Epidermal melanocyte (primary cell): ENCODE data around the gene NES.
"Not testable (repeated sequence)": the region's sequence is repeated elsewhere in the genome, so short reads cannot be mapped to it uniquely, and the experiment has no call there.

ENCODE experiments used
- DNase-seq: peaks from one replicate; pipeline ENCODE4 v3.0.0; 2011; ENCODE audit warnings: low spot score; ENCODE audit not compliant: insufficient read length

NES gene

GRCh38 chr1:156648496-156648895, 28.7 kb downstream of the NES start:
- no peak for DNase-seq

- DNase-seq = no peak
These were observed 29.9 kb downstream of the NES start for GRCh38 chr1:156647351-156647750.

- DNase-seq = no peak
These were observed 30.4 kb downstream of the NES start for GRCh38 chr1:156646738-156647211.

- no peak for DNase-seq
These were observed 31.5 kb downstream of the NES start for GRCh38 chr1:156645666-156646065.

GRCh38 chr1:156645056-156645455, 32.2 kb downstream of the NES start:
- no peak for DNase-seq

GRCh38 chr1:156644640-156645039, 32.6 kb downstream of the NES start:
- no peak for DNase-seq

- no peak for DNase-seq
These were observed 33.1 kb downstream of the NES start for GRCh38 chr1:156644146-156644545.

GRCh38 chr1:156643778-156644092, 33.5 kb downstream of the NES start:
- peak; percentile 71 for DNase-seq

GRCh38 chr1:156643049-156643777, 34.0 kb downstream of the NES start:
- no peak for DNase-seq

GRCh38 chr1:156642265-156643048, 34.8 kb downstream of the NES start:
- no peak for DNase-seq

GRCh38 chr1:156641761-156642264, 35.4 kb downstream of the NES start, which contains the start of gene BCAN:
Gene BCAN (plus strand): TSS chr1:156642117. CDS start chr1:156646055, 3,938 bp downstream.
- DNase-seq = peak; percentile 92

- DNase-seq = no peak
These were observed 36.1 kb downstream of the NES start for GRCh38 chr1:156640842-156641706.

- DNase-seq = no peak
These were observed 37.6 kb downstream of the NES start for GRCh38 chr1:156639601-156640101.

- DNase-seq = peak; percentile 20
These were observed 38.8 kb downstream of the NES start for GRCh38 chr1:156638189-156638985.

- no peak for DNase-seq
These were observed 44.9 kb downstream of the NES start for GRCh38 chr1:156632355-156632754.

- not testable (repeated sequence) for DNase-seq
These were observed 46.1 kb downstream of the NES start for GRCh38 chr1:156631152-156631551.

- DNase-seq = no peak
These were observed 47.3 kb downstream of the NES start for GRCh38 chr1:156629823-156630449.

- no peak for DNase-seq
These were observed 49.8 kb downstream of the NES start for GRCh38 chr1:156627313-156627880.

GRCh38 chr1:156626079-156626438, 51.1 kb downstream of the NES start:
- DNase-seq = no peak
